Fibroblast of lung (primary cell): ENCODE results near the gene GC. TPM values are rescaled to one million over a fixed set of nuclear protein-coding genes. Genes with fewer than 3 reads are reported as not detected.

Source experiments
- DNase-seq, 2 donors: peaks; one replicate each; pipeline versions ENCODE4 v3.0.0 to v3.0.0-alpha.2; 2010; ENCODE audit warnings: low read depth in 2 of 2
- H2AFZ ChIP-seq: 2 replicates; pipeline ENCODE4 v1.5.1; 2012; ENCODE audit warnings: low read length, control low read depth, inconsistent platforms
- H3K27ac ChIP-seq: 2 replicates; pipeline ENCODE4 v1.5.1; 2011; ENCODE audit warnings: low read length, control low read depth; ENCODE audit not compliant: insufficient read depth
- H3K27me3 ChIP-seq: 2 replicates; pipeline ENCODE4 v1.5.1; 2011; ENCODE audit warnings: mild to moderate bottlenecking, low read length; ENCODE audit not compliant: control insufficient read depth, insufficient read depth
- H3K36me3 ChIP-seq: 2 replicates; pipeline ENCODE4 v1.5.1; 2011; ENCODE audit warnings: low read length; ENCODE audit not compliant: control insufficient read depth, insufficient read depth
- H3K4me1 ChIP-seq: 2 replicates; pipeline ENCODE4 v1.5.1; 2011; ENCODE audit warnings: low read length; ENCODE audit not compliant: control insufficient read depth, insufficient read depth; ENCODE audit errors: extremely low read depth
- H3K4me2 ChIP-seq: 2 replicates; pipeline ENCODE4 v1.5.1; 2011; ENCODE audit warnings: low read length, control low read depth; ENCODE audit not compliant: insufficient read depth; ENCODE audit errors: extremely low read depth
- H3K4me3 ChIP-seq, 4 experiments: fragments of 200-600 bp in 1 of 4; sonication (generic) in 1 of 4; replicated peaks in 1 of 4; 2 replicates each; pipeline ENCODE4 v1.5.1; 2011 to 2016; ENCODE audit warnings: low read length in 4 of 4, low read depth in 3 of 4, mild to moderate bottlenecking in 3 of 4, control low read depth in 2 of 4, inconsistent platforms in 1 of 4, mixed read lengths in 1 of 4; ENCODE audit not compliant: insufficient read depth in 1 of 4; ENCODE audit errors: control extremely low read depth in 1 of 4
- H3K79me2 ChIP-seq: 2 replicates; pipeline ENCODE4 v1.5.1; 2012; ENCODE audit warnings: mild to moderate bottlenecking, low read length, inconsistent platforms; ENCODE audit not compliant: control insufficient read depth, insufficient read depth
- H3K9ac ChIP-seq: 2 replicates; pipeline ENCODE4 v1.5.1; 2011; ENCODE audit warnings: mild to moderate bottlenecking, low read length, control low read depth; ENCODE audit not compliant: insufficient read depth
- H3K9me3 ChIP-seq: 2 replicates; pipeline ENCODE4 v1.5.1; 2012; ENCODE audit warnings: low read depth, low read length; ENCODE audit not compliant: control insufficient read depth, insufficient read depth
- H4K20me1 ChIP-seq: 2 replicates; pipeline ENCODE4 v1.5.1; 2011; ENCODE audit warnings: low read length; ENCODE audit not compliant: control insufficient read depth, insufficient read depth; ENCODE audit errors: extremely low read depth
- CTCF ChIP-seq, 2 donors: IDR thresholded peaks in 1 of 2; conservative IDR thresholded peaks in 1 of 2; 1 replicate in 1 of 2; 2 replicates in 1 of 2; pipeline ENCODE4 v1.5.1; 2011 to 2012; ENCODE audit warnings: low read length in 2 of 2, control low read depth in 1 of 2, inconsistent platforms in 1 of 2, low read depth in 1 of 2, mild to moderate bottlenecking in 1 of 2
- EZH2 ChIP-seq: IDR thresholded peaks from 2 replicates; pipeline ENCODE4 v1.5.1; 2012; ENCODE audit warnings: low read length, control low read depth, mild to moderate bottlenecking; ENCODE audit errors: missing control alignments
- polyA plus RNA-seq, 2 donors: library from polyadenylated mRNA; depleted of rRNA in 1 of 2; stranded (reverse) in 1 of 2; unstranded in 1 of 2; fragments of >200 nt; gene quantifications; 2 replicates each; pipeline ENCODE4 v1.2.1, GENCODE V29; 2011 to 2012; ENCODE audit warnings: missing spikeins in 1 of 2
- total RNA-seq: library from RNA; depleted of rRNA; stranded (reverse); fragments of >200 nt; gene quantifications from 2 replicates; pipeline ENCODE4 v1.2.1, GENCODE V29; 2014

Gene GC
- total and polyA plus RNA-seq, 2 donors (not counting 1 experiment from before 2014, with no cell fraction given): not detected

GRCh38 chr4:71830497-71831190 lies 46.8 kb upstream of the GC start:
- H3K9me3 ChIP-seq: no peaks in the 10 kb centered on the region
- H2AFZ ChIP-seq: no peak overlapping the region
- H3K79me2 ChIP-seq: no peaks in the 10 kb centered on the region
- H3K36me3 ChIP-seq: no peaks in the 10 kb centered on the region
- H3K4me2 ChIP-seq: no peak overlapping the region
- no peaks in the 10 kb centered on the region for H4K20me1 ChIP-seq
- TF ChIP-seq EZH2: no peak
- TF ChIP-seq CTCF (conservative IDR thresholded peaks at IDR 0.05 in 1 of 2, IDR thresholded peaks at IDR 0.05 in 1 of 2; ENCODE audit: low read depth in 1 of 2, low read length in 2 of 2): no peak
- DNase-seq: no peak
- no peak overlapping the region for H3K27ac ChIP-seq
- H3K27me3 ChIP-seq: no peaks in the 10 kb centered on the region
- H3K4me1 ChIP-seq: no peaks in the 10 kb centered on the region
- no peak overlapping the region for H3K4me3 ChIP-seq
- H3K9ac ChIP-seq: no peak overlapping the region

DNA sequence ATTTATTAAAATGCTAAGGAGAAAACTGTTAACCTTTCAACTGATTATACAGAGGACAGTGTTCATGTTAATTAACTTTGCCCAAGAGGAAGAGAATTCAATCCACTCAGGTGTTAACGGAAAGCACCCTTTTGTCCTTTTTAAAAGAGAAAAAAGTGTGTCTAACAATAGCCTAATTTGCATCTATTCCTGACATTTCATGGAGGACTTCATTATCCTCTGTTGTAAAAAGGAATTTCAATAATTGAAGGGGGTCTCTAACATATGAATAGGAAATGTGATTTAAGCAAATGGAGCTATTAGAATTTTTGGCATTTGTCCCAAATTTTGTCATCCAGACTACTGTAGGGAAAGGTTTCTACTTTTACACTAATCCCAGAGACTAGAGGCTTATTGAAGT lies 44.6 kb upstream of the GC start:
- Histone ChIP-seq H3K4me2 (no peak overlapping the region), H4K20me1 (no peaks in the 10 kb centered on the region), H2AFZ (no peak overlapping the region), H3K36me3 (no peaks in the 10 kb centered on the region), H3K27ac (no peak overlapping the region), H3K4me3 (no peak overlapping the region), H3K27me3 (no peaks in the 10 kb centered on the region), H3K4me1 (no peaks in the 10 kb centered on the region), H3K79me2 (no peaks in the 10 kb centered on the region), H3K9me3 (no peaks in the 10 kb centered on the region), H3K9ac (no peak overlapping the region)
- DNase-seq: no peak
- TF ChIP-seq EZH2 (no peak), CTCF (conservative IDR thresholded peaks at IDR 0.05 in 1 of 2, IDR thresholded peaks at IDR 0.05 in 1 of 2; ENCODE audit: low read depth in 1 of 2, low read length in 2 of 2) (no peak)

DNA sequence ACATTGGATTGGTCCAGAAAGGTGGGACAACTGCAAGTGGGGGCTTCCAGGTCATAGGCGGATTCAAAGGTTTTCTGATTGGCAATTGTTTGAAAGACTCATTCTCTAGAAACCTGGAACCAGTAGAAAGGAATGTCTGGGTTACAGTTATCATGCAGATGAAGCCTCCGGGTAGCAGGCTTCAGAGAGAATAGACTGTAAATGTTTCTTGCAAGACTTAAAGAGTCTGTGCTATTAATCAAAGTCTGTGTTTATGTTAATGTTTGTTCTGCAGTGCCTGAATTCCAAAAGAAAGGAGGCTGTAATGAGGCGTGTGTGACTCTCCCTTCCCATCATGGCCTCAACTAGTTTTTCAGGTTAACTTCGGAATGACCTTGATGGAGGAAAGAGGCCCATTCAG lies 43.9 kb upstream of the GC start:
- Histone ChIP-seq H3K79me2 (no peaks in the 10 kb centered on the region), H3K4me2 (no peak overlapping the region), H2AFZ (no peak overlapping the region), H3K4me3 (no peak overlapping the region), H3K9ac (no peak overlapping the region), H3K9me3 (no peaks in the 10 kb centered on the region), H3K4me1 (no peaks in the 10 kb centered on the region), H3K36me3 (no peaks in the 10 kb centered on the region), H3K27ac (no peak overlapping the region), H4K20me1 (no peaks in the 10 kb centered on the region), H3K27me3 (no peaks in the 10 kb centered on the region)
- TF ChIP-seq EZH2: no peak
- no peak for DNase-seq
